OCI-M2 (cell line): ENCODE data around the gene HECW1.
"Not testable (repeated sequence)": the region's sequence is repeated elsewhere in the genome, so short reads cannot be mapped to it uniquely, and the experiment has no call there.

ENCODE experiments used
- DNase-seq: peaks from one replicate; lab custom pipeline; 2025; ENCODE audit not compliant: unreplicated experiment; lab: John Stamatoyannopoulos, UW

The HECW1 gene

DNA sequence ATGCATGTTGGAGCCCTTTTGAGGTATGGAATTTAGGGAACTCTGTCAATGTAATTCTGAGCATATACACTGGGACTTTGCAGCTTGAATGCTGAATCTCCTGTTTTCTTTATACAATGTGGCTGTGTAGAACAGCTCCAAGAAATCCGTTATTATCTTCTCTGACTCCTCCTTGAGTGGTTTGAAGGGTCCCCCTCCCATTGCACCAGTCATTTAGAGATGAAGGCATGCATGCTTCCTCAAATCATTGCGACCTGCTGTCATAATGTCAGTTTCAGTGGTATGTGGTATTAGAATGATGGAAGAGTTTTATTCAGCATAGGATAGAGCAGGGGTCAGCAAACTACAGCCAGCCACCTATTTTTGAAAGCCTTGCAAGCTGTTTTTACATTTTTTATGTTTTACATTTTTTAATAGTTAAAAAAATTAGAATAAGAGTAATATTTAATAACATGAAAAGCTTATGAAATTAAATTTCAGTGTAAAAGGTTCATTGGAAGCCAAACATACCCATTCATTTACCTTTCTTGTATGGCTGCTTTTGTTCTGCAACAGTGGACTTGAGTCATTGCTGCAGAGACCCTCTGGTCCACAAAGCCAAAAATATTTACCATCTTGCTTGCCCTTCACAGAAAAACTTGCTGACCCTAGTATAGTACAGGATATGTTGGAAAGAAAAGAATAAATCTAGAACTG lies 478.6 kb downstream of the HECW1 start:
- DNase-seq: no peak

DNA sequence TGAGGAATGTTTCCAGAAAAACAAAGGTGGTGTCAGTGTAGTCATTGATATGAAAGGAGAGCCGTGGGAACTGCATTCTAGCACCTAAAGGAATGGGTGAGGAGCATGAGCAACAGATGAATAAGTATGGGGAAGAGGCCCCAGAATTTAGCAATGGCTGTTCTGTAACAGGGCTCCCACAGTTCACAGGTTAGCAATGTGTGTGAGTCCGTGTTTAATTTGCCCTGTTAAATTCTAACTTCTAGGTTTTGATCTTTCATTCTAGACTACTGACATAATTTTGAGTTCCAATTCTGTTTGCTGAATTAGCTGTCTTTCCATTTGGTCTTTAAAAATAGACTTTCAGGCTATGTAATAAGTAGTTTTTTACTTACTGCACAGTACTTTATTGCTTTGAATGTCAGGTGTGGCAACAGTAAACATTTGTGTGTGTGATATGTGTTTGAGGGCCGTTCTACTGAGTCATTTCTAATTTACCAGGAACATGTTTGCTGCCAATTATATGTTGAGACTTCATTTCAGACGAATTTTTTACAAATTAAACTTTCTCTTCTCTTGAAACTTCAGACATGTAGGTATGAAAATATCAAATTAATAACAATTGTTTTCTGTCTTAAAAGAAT lies 479.2 kb downstream of the HECW1 start:
- no peak for DNase-seq

DNA sequence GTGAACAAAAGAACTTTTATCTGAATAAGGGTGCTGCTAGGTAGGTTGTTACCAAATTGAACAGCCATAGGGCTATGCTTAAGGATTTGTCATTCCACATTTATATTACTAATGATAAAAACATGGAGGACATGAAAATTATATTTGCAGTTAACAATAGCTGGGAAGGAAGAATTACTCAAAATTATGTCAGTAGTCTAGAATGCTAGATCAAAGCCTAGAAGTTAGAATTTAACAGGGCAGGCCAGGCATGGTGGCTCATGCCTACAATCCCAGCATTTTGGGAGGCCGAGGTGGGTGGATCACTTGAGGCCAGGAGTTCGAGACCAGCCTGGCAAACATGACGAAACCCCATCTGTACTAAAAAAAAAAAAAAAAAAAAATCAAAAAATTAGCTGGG lies 479.9 kb downstream of the HECW1 start:
- no peak for DNase-seq

DNA sequence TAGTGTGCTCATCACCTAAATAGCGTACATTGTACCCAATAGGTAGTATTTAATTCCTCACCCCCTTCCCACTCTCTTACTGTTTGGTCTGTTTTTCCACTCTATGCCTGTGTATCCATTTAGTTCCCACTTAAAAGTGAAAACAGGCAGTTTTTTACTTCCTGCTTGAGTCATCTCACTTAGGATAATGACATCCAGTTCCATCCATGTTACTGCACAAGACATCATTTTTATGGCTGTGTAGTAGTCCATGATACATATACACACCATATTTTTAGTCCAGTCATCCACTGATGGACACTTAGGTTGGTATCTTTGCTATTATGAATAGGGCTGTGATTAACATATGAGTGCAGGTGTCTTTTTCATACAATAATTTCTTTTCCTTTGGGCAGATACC lies 480.6 kb downstream of the HECW1 start:
- DNase-seq: no peak

DNA sequence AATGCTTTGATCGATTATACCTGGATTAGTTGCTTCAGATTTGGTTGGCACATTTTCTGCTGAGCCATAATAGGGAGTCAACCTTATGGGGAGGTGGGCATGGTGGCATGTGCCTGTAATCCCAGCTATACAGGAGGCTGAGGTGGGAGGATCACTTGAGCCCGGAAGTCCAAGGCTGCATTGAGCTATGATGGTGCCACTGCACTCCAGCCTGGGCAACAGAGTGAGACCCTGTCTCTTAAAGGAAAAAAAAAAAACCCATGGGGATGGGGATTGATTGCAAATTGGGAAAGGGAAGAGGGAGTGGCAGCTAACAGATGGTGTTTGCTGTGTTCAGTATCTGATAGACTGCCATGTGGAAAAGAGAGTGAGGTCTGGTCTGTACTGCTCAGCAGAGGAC lies 481.6 kb downstream of the HECW1 start:
- DNase-seq: no peak

DNA sequence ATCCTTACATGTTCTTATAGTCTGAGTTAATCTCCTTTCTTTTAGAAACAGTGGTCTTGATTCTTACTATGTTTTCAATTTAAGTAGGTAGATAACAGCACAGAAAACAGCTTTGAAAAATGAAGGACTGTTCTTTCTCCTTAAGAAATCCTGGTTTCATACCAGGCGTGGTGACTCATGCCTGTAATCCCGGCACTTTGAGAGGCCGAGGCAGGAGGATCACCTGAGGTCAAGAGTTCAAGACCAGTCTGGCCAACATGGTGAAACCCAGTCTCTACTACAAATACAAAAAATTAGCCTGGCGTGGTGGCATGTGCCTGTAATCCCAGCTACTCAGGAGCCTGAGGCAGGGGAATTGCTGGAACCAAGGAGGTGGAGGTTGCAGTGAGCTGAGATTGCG lies 484.0 kb downstream of the HECW1 start:
- not testable (repeated sequence) for DNase-seq

DNA sequence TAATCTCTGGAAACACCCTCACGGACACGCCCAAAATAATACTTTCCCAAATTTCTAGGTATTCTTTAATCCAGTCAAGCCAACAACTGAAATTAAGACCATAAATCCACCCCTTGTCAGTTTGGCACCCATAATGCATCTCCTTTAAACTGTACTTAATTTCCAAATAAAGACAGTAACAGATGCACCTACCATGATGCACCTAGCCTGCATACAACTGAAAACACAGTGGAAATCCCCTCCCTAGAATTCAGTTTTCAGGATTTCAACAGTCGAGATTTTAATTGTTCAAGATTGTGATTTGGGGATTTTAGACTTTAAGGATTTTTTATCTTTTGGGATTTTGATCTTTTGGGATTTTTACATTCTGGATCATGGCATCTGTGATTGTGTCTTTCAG lies 487.6 kb downstream of the HECW1 start:
- DNase-seq: no peak

DNA sequence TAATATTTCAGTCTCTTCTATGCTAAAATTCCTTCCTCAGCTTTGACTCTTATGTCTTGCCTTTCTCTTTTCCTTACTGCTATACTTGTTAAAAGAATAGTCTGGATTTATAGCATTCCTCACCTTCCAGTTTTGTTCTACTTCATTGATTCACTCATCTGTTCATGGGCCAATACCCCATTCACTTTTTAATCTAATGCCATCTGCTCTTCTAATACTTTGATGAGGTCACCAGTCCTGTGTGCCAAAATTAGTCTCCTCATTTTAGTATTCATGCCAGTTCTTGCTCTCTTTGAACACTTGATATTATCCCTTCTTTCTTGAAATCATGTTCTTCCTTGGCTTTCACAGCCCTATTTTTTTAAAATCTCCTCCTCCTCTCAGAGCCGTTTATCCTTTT lies 489.8 kb downstream of the HECW1 start:
- no peak for DNase-seq

DNA sequence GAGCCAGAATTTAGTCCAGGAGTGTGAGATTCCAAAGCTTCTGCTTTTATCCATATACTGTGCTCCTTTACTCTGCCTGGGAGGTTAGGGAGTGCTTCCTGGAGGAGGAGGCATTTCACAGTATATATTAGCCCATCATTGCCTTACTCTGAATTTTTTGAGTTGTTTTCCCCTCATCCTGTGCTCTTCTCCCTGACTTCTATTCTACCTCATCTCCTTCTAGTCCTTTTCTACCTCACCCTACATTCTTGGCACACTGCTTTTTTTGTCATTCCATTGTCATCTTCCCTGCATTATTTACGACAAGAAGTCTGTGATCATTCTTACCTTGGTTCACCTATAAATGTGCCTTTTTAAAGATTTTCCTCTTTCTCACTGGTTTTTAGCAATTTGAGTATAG lies 491.8 kb downstream of the HECW1 start:
- no peak for DNase-seq

DNA sequence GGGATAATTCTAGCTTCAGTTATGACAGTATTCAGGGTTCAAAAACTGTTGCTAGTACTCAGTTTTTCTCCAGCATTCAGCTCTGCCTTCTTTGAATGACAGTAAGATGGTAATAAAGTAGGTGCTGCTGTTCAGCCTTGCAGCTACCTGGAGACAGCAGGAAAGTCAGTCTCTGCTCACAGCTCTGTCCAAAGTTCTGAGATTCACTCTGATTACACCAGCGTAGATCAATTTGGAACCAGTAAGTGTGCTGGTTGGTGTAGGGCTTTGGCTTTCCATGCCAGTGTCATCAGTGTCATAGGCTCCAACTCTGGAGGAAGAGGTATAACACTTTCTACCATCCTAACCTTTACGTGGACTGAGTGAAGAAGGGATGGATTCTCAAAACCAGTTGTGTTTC lies 496.6 kb downstream of the HECW1 start:
- no peak for DNase-seq

DNA sequence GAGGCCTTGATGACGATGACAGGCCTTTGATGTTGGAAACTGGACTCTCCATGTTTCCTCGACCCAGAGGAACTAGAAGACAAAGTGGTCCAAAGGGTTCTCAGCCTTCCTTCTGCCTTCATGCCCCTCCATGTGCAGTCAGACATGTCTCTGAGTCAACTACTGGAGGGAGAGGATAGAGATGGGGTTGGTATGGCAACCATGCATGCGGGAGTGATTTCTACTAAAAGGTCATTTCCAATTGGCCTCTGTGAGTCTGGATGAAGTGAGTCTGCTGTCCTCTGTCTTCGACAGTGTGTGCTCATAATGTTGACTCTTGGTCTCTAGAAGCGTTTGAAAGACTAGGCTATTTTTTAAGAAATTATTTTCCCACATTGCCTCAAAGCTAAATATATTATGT lies 499.7 kb downstream of the HECW1 start:
- DNase-seq: no peak

DNA sequence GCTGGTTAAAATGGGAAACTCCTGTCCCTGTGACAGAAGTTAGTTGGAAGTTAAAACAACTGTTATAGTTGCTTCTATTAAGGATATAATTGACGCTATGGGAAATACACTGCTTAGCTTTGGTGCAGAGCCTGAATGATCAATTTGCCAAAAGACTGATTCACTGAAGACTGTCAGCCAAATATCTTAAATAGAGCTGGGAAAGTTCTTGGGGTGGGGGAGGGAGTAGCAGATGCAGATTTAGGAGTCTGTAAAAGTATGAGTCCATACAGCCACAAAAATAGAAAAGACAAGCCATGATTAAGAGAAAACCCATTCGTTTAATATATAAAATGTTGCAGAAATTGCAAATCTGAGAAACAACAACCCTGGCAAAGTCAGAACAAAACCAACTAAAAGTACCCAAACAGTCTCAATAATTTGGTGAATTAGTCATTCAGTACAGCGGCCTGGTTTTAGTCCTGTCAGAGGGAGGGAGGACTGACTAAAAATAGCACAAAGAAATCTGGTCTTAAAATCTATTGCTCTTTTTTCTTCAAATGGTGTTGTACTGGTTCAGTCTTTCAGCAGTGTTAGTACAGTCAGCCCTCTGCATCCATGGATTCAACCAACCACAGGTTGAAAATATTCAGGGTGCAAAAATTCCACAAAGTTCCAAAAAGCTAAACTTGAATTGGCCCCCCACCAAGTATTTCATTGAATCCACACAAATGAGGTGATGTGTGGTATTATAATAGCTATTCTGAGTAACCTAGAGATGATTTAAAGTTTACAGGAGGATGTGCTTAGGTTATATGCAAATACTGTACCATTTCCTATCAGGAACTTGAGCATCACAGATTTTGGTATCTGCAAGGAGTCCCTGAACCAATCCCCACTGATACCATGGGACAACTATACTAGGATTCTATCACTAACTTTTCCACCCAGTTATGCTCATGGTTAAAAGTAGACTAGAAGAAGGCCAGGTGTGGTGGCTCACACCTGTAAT lies 500.4 kb downstream of the HECW1 start:
- no peak for DNase-seq
